ENCODE data around the gene BBS12. TPM values are rescaled to one million over a fixed set of nuclear protein-coding genes. Genes with fewer than 3 reads are reported as not detected.

BBS12 gene
- polyA plus RNA-seq, 3 donors: 0.19 to 1.0 (median 0.52) TPM

GRCh38 chr4:122689972-122690371 is 42.5 kb upstream of the BBS12 start:
- Mint-ChIP-seq H3K27me3 (ENCODE audit: low read depth in 3 of 3) (peaks cover 0 to 5% (median 0%) of the 10 kb centered on the region in 3 donors), H3K4me1 (no peaks in the 10 kb centered on the region), H3K27ac (peak overlapping the region in 1 of 7 donors; percentile 3), H3K9me3 (peaks cover 0 to 7% (median 0%) of the 10 kb centered on the region in 7 donors), H3K36me3 (no peaks in the 10 kb centered on the region), H3K4me3 (no peak overlapping the region)
- no peak overlapping the region for H2AFZ ChIP-seq (ENCODE audit: insufficient read depth, low read depth, low read length, poor library complexity, severe bottlenecking)
- H3K79me2 ChIP-seq (ENCODE audit: insufficient read depth, low read length): no peaks in the 10 kb centered on the region
- H3K27ac ChIP-seq (ENCODE audit: low read depth in 1 of 2, low read length in 2 of 2): no peak overlapping the region
- no peak for DNase-seq
- no peak overlapping the region for H3K4me3 ChIP-seq (replicated peaks in 1 of 3; ENCODE audit: low read depth in 2 of 3, low read length in 3 of 3)
- no peak overlapping the region for H3K9ac ChIP-seq (ENCODE audit: insufficient read depth, low read length, poor library complexity, severe bottlenecking)
- no peak for TF ChIP-seq CTCF (IDR thresholded peaks at IDR 0.05)
- H3K4me2 ChIP-seq (replicated peaks; ENCODE audit: extremely low read depth, low read length, poor library complexity, severe bottlenecking): no peak overlapping the region
- no peaks in the 10 kb centered on the region for H3K4me1 ChIP-seq (ENCODE audit: control insufficient read depth in 1 of 2, insufficient read depth in 2 of 2, low read length in 2 of 2)
- H3K9me3 ChIP-seq (replicated peaks in 1 of 2; ENCODE audit: control insufficient read depth in 1 of 2, insufficient read depth in 1 of 2, low read length in 2 of 2): no peaks in the 10 kb centered on the region
- H4K20me1 ChIP-seq (ENCODE audit: insufficient read depth, low read length): no peaks in the 10 kb centered on the region
- intact Hi-C loops (cut with micrococcal nuclease): no loop called here
- H3K27me3 ChIP-seq (ENCODE audit: control insufficient read depth in 2 of 2, insufficient read depth in 2 of 2, low read length in 2 of 2): no peaks in the 10 kb centered on the region
- H3K36me3 ChIP-seq (replicated peaks in 1 of 2; ENCODE audit: control insufficient read depth in 1 of 2, insufficient read depth in 2 of 2, low read length in 2 of 2): no peaks in the 10 kb centered on the region

- Histone ChIP-seq H3K9me3 (replicated peaks in 1 of 2; ENCODE audit: control insufficient read depth in 1 of 2, insufficient read depth in 1 of 2, low read length in 2 of 2) (no peaks in the 10 kb centered on the region), H3K4me3 (replicated peaks in 1 of 3; ENCODE audit: low read depth in 2 of 3, low read length in 3 of 3) (no peak overlapping the region), H3K79me2 (ENCODE audit: insufficient read depth, low read length) (no peaks in the 10 kb centered on the region), H3K36me3 (replicated peaks in 1 of 2; ENCODE audit: control insufficient read depth in 1 of 2, insufficient read depth in 2 of 2, low read length in 2 of 2) (no peaks in the 10 kb centered on the region), H4K20me1 (ENCODE audit: insufficient read depth, low read length) (no peaks in the 10 kb centered on the region), H3K27ac (ENCODE audit: low read depth in 1 of 2, low read length in 2 of 2) (no peak overlapping the region), H3K4me2 (replicated peaks; ENCODE audit: extremely low read depth, low read length, poor library complexity, severe bottlenecking) (no peak overlapping the region), H2AFZ (ENCODE audit: insufficient read depth, low read depth, low read length, poor library complexity, severe bottlenecking) (no peak overlapping the region), H3K4me1 (ENCODE audit: control insufficient read depth in 1 of 2, insufficient read depth in 2 of 2, low read length in 2 of 2) (no peaks in the 10 kb centered on the region), H3K27me3 (ENCODE audit: control insufficient read depth in 2 of 2, insufficient read depth in 2 of 2, low read length in 2 of 2) (no peaks in the 10 kb centered on the region), H3K9ac (ENCODE audit: insufficient read depth, low read length, poor library complexity, severe bottlenecking) (no peak overlapping the region)
- intact Hi-C loops (cut with micrococcal nuclease): no loop called here
- no peaks in the 10 kb centered on the region for H3K4me1 Mint-ChIP-seq
- no peaks in the 10 kb centered on the region for H3K36me3 Mint-ChIP-seq
- 100% methylated on average over 2 of the region's 4 CpGs for WGBS (ENCODE audit: insufficient coverage)
- TF ChIP-seq CTCF (IDR thresholded peaks at IDR 0.05): no peak
- H3K27me3 Mint-ChIP-seq (ENCODE audit: low read depth in 3 of 3): peaks cover 0 to 5% (median 2%) of the 10 kb centered on the region in 3 donors
- no peak for DNase-seq
- no peak overlapping the region for H3K27ac Mint-ChIP-seq
- H3K4me3 Mint-ChIP-seq: no peak overlapping the region
- H3K9me3 Mint-ChIP-seq: peaks cover 0 to 5% (median 0%) of the 10 kb centered on the region in 7 donors
These were observed 40.5 kb upstream of the BBS12 start for GRCh38 chr4:122691988-122692387.

All from CD14-positive monocyte (primary cell).